GM19023 (cell line): Measurements from ENCODE around the gene APBB1.
"Not testable (repeated sequence)": the region's sequence is repeated elsewhere in the genome, so short reads cannot be mapped to it uniquely, and the experiment has no call there.

Source experiments
- ATAC-seq: cut with Tn5 transposase; IDR thresholded peaks from one replicate; pipeline ENCODE4 v1.9.1; 2021; ENCODE audit warnings: mild to moderate bottlenecking, moderate library complexity; ENCODE audit not compliant: unreplicated experiment

Gene APBB1

DNA sequence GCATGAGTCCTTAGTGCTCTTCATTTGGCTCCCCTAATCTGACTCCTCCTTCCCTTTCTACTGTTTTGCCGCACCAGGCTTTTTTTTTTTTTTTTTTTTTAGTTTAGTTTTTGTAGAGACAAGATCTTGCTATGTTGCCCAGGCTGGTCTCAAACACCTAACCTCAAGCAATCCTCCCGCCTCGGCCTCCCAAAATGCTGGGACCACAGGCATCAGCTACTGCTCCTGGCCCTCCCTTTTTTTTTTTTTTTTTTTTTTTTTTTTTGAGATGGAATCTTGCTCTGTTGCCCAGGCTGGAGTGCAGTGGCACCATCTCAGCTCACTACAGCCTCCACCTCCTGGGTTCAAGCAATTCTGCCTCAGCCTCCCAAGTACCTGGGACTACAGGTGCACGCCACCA lies 26.6 kb downstream of the APBB1 start:
- ATAC-seq = not testable (repeated sequence)

DNA sequence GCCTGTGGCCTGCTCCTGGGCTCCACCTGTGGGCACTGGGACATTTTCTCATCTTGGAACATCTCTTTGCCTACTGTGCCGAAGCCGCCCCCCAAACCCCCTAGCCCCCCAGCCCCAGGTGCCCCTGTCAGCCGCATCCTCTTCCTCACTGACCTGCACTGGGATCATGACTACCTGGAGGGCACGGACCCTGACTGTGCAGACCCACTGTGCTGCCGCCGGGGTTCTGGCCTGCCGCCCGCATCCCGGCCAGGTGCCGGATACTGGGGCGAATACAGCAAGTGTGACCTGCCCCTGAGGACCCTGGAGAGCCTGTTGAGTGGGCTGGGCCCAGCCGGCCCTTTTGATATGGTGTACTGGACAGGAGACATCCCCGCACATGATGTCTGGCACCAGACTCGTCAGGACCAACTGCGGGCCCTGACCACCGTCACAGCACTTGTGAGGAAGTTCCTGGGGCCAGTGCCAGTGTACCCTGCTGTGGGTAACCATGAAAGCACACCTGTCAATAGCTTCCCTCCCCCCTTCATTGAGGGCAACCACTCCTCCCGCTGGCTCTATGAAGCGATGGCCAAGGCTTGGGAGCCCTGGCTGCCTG lies 27.3 kb downstream of the APBB1 start:
- ATAC-seq = no peak

DNA sequence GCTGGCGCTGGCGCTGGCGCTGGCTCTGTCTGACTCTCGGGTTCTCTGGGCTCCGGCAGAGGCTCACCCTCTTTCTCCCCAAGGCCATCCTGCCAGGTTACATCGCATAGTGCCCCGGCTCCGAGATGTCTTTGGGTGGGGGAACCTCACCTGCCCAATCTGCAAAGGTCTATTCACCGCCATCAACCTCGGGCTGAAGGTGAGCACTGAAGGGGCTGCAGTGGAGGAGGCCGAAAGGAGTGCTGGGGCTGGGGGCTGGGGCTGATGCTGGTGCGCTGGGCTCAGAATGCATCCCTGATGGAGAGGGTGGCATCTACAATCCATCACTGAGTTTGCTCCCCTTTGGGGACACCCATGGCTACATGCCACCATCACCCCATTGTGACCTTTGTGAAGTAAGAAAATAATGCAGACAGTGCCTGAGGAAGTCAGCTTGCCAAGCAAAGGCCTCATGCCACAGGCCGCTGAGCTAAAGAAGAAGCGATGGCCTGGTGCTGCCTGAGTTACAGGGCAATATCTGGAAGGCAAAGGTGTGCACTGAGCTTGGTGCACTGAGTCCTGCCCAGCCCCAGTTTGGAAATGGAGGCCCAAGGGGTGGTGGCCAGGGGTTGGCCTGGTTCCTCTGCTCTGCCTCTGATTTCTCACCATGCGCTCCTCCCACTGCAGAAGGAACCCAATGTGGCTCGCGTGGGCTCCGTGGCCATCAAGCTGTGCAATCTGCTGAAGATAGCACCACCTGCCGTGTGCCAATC lies 28.0 kb downstream of the APBB1 start:
- no peak for ATAC-seq

DNA sequence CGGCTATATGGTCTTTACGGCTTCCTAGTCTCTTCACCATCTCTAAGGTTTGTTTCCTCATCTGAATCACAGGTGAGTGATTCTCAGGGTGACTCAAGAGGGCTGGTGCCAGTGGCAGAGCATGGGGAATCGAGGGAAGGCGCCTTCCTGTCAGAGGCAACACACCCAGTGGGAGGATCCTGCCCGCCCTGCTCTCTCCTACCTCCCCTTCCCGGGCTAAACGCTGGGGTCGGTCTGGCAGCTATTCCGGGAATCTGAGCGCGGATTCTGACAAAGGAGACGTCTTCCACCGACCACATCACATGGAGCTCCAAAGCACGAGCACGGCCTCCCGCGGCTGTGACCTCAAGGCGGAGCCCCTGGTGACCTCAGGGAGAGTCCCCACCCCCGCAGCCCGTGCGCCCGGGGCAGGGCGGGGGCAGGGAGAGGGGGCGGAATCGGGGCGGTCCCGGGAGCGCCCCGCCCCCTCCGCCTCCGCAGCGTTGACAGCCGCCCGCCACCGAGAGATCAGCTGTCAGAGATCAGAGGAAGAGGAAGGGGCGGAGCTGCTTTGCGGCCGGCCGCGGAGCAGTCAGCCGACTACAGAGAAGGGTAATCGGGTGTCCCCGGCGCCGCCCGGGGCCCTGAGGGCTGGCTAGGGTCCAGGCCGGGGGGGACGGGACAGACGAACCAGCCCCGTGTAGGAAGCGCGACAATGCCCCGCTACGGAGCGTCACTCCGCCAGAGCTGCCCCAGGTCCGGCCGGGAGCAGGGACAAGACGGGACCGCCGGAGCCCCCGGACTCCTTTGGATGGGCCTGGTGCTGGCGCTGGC lies 28.8 kb downstream of the APBB1 start, which contains the start of gene SMPD1:
Gene SMPD1 (plus strand): TSS at position 570 of the 813 bp plus-strand sequence. CDS start 125 bp downstream, at position 695.
- ATAC-seq = peak; percentile 97

DNA sequence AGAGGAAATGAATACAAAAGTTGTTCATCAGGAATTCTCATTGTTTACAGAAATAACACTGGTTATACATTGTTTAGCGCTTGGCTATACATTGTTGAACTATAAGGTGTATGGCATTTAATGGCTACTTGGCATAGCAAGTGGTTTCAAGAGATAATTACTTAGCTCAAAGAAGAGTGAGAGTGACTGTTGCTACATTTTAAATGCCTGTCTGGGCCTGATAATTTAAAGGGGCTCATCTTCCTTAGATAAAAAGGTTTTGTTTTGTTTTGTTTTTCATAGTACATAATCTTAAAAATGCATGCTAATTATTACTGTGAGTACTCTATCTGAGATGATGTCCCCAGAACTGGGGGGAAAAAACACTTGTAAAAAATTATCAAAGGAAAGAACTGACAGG lies 30.1 kb downstream of the APBB1 start:
- no peak for ATAC-seq

GRCh38 chr11:6387811-6388599 lies 30.9 kb downstream of the APBB1 start:
- ATAC-seq = no peak

- ATAC-seq = no peak
These were observed 33.7 kb downstream of the APBB1 start for GRCh38 chr11:6385046-6385777.

GRCh38 chr11:6378640-6378989 lies 40.3 kb downstream of the APBB1 start:
- no peak for ATAC-seq

DNA sequence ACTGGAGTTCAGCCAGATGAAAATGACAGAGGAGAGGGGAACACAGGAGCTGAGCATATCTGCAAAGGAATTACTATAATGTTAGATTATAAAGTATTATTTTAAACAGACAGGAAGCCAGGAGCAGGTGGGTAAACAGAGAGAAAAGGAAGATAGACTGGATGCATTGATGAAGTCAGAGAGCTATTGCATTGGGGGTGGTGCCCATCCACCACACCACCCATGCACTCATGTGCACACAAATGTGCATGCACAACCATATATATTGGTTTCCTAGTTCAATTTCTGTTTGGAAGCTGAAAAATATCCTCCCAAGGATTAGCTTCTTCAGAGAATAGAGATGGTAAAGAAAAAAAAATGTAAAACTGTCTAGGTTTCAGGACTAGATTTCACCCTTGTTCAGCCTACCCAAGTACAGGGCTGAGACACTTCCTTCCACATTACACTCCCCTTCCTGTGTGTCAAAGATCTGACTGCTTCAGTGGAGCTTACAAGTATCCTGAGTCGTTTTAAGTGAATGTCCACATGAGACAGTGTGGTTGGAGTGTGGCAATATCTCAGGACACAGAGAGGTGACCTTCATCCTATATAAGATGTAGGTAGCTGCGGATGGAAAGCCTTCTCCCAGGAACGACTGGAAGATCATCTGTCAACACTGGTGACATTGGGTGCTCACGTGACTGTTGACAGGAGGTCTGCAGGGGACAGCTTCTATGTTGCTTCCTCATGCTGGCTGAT lies 40.8 kb downstream of the APBB1 start:
- ATAC-seq = no peak

- ATAC-seq = no peak
These were observed 47.1 kb downstream of the APBB1 start for GRCh38 chr11:6371825-6372224.

- ATAC-seq = no peak
These were observed 53.2 kb downstream of the APBB1 start for GRCh38 chr11:6365659-6366058.

DNA sequence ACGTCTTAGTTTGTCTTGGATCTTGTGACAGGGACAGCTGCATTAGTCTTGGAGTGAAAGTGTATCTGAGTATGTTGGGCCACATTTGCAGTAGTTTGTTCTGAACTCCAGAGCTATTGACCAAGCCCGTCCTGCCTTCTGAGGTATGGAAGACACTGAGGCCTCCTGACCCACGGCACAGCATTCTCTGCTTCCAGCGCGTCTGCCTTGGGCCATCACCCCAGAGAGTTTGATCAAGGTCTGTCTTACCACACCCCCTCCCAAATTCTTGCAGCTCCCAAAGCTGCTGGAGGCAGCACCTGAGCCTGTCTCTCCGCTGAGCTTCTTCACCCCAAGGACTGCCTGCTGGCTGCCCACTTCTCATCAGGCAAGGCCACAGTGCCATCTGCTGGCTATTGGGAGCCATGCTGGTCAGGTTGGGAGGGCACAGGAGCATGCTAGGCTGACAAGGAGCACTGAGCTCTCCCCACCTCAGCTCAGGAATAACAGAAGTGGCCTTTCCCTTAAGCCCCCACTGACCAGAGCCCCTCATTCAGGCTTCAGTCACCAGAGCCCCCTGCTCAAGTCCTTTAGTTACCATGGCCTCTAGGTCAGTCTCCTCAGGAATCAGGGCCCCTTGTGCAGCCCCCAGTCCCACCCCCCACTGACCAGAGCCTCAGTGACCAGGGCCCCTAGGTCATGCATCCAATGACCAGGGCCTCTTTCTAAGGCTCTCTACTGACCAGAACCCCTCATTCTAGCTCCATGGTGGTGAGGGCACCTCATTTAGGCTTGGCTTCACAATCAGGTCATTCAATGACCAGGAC lies 55.8 kb downstream of the APBB1 start:
- peak; percentile 88 for ATAC-seq

DNA sequence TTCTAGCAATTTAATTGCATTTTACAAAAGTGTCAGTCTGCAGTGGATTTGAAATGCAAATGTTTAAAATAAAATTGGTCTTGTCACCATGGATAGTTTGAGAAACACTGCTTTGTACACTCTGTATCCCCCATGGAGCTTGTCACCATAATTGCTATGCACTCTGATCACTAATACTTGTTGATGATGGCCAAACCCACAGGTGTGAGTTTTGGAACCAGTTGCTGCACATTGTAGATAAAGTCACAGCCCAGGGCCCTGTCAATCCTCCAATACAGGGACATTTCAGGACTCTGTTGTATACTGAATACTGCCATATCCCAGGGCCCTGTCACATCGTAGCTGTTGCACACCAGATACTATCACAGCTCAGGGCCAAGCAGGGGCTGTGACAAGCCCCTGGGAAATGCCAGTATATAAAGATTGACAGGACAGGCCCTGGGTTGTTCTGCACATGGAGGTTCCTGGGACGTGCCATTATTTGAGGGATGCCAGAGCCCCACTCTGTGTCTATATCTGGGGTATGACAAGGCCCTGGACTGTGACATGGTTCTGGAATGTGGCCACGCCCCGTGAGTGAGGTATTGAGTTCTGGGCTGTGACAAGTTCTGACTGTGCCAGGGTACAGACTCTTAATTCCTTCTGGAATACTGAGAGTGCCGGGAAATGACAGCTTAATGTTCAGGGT lies 56.6 kb downstream of the APBB1 start:
- ATAC-seq = no peak

- ATAC-seq = no peak
These were observed 58.7 kb downstream of the APBB1 start for GRCh38 chr11:6360183-6360582.

DNA sequence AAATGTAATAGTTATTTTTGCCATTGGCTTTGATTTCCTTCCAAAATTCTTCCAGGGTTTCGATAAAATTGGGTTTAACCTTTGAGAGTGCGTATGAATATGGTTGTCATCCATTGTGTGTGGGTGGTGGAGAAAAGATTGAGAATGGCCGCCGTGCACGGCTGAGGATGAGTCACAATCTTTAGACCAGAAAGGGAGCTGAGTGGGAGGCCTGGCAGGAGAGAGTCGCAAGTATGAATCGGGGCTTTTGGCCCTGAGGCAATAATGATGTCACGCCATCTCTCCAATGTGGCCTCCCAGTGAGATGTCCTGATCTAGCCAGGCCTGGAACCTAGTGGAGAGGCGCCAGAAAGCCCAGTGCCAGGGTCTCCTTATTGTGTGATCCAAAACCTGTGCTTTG lies 61.7 kb downstream of the APBB1 start:
- no peak for ATAC-seq

GRCh38 chr11:6356503-6357055 lies 62.3 kb downstream of the APBB1 start:
- ATAC-seq = no peak

DNA sequence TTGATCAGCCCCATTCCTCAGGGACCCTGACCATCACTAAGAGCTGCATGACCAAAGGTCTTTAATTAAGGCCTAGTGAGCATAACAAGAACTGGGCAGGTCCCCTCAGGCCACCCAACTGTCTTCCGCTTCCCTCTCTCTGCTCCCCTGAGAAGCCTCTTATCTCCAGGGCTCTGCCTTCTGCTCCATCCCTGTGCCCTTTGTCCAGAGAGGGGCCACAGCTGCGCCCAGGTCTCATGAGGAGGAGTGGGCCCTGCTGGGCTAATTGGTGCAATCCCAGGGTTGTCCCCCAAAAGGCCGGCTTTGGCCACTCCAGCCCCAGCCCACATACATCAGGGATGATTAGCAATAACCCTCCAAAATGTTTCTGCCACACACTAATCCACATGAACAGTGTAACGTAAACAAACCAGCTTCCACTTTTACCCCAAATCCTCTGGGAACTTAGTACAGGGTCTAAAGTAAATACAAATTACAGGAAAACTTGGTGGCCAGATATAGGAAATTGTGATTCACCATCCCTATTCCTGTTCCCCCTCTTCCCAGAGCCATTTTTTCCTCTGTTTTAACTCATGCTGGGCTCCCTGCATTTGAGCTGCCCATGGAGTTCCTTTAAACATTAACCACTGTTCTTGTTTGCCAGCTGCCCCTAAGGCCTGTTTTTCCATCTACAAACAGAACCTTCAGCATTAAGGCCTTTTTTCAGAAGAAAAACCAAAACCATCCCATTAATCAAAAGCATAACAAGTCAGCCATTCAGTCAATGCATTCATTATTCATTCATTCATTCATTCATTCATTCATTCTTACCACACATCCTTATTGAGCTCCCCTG lies 64.0 kb downstream of the APBB1 start:
- ATAC-seq = no peak
